ENCODE results near the gene ZNF366.

DNA sequence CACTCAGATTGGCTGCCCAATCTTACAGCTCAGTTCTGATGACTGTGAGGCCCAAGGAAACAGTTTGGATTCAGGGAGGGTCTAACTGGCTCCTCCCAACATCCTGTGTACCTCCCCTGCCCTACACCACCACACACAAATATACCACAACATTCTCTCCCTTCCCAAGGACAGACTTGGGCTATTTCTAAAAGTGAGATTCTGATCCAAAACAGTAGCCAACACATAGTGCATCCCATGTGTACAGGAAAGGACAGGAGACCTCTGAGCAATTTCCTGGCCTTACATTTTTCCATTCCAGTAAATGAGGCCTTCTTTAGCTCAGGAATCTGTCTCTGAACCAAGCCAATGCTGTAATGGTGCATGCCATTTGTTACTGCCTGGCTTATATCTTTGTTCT lies 20.8 kb downstream of the ZNF366 start:
- TF ChIP-seq, protein P1, sequence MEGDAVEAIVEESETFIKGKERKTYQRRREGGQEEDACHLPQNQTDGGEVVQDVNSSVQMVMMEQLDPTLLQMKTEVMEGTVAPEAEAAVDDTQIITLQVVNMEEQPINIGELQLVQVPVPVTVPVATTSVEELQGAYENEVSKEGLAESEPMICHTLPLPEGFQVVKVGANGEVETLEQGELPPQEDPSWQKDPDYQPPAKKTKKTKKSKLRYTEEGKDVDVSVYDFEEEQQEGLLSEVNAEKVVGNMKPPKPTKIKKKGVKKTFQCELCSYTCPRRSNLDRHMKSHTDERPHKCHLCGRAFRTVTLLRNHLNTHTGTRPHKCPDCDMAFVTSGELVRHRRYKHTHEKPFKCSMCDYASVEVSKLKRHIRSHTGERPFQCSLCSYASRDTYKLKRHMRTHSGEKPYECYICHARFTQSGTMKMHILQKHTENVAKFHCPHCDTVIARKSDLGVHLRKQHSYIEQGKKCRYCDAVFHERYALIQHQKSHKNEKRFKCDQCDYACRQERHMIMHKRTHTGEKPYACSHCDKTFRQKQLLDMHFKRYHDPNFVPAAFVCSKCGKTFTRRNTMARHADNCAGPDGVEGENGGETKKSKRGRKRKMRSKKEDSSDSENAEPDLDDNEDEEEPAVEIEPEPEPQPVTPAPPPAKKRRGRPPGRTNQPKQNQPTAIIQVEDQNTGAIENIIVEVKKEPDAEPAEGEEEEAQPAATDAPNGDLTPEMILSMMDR (IDR thresholded peaks at IDR 0.05; ENCODE audit: insufficient read depth, low read length, poor library complexity, severe bottlenecking): no peak
- no peak for TF ChIP-seq EZH2phosphoT487 (conservative IDR thresholded peaks at IDR 0.05; ENCODE audit: low read length)
